HepG2 (cell line): ENCODE data around the gene MEI1. TPM values are rescaled to one million over a fixed set of nuclear protein-coding genes. Genes with fewer than 3 reads are reported as not detected.

Source experiments
- ATAC-seq: fragments of 200-7000 bp; cut with Tn5 transposase; 3 replicates; pipeline ENCODE4 v1.9.1; 2020; ENCODE audit warnings: mild to moderate bottlenecking, moderate library complexity
- BruUV-seq: library from RNA; stranded (reverse); fragments of 400-500 nt; replicated peaks from 2 replicates; lab custom pipeline; 2021; lab: Mats Ljungman, UMichigan
- CTCF ChIA-PET: fragments of 300-600 bp; formaldehyde crosslinking; extraction: SDS; loops from one replicate; lab custom pipeline; 2021; ENCODE audit warnings: low total read pairs, inconsistent platforms, low intra/inter-chr PET ratio; lab: Yijun Ruan, JAX
- POLR2A ChIA-PET: fragments of 350-600 bp; sonication (Branson Sonifier 250); formaldehyde crosslinking; loops from one replicate; lab custom pipeline; 2020; ENCODE audit warnings: antibody characterized with exemption, inconsistent platforms; lab: Yijun Ruan, JAX
- DNase-seq: peaks from one replicate; pipeline ENCODE4 v3.0.0-alpha.2; 2015; ENCODE audit warnings: low spot score
- FAIRE-seq: peaks from 3 replicates; lab custom pipeline; 2011; peaks lifted over from hg19 to GRCh38; lab: Jason Lieb, UNC
- H2AFZ ChIP-seq: one replicate; pipeline ENCODE4 v1.6.1; 2011; ENCODE audit warnings: low read length, inconsistent platforms
- H3K27ac ChIP-seq: fragments of 300-600 bp; 3 replicates; pipeline ENCODE4 v1.8.0; 2011; ENCODE audit warnings: mixed run types, mild to moderate bottlenecking, mixed read lengths, low read length, inconsistent platforms; ENCODE audit not compliant: insufficient read depth; ENCODE audit errors: extremely low read length
- H3K27me3 ChIP-seq, 2 experiments: fragments of 200-600 bp in 1 of 2; 2 replicates in 1 of 2; 3 replicates in 1 of 2; pipeline versions ENCODE4 v1.6.0 to v1.8.0; 2011; ENCODE audit warnings: low read length in 2 of 2, mild to moderate bottlenecking in 2 of 2, moderate library complexity in 2 of 2, inconsistent platforms in 1 of 2; ENCODE audit not compliant: insufficient read depth in 2 of 2, control insufficient read depth in 1 of 2
- H3K36me3 ChIP-seq, 2 experiments: fragments of 200-600 bp in 1 of 2; replicated peaks in 1 of 2; 2 replicates in 1 of 2; 3 replicates in 1 of 2; pipeline versions ENCODE4 v1.5.1 to v1.8.0; 2011; ENCODE audit warnings: low read length in 2 of 2, inconsistent platforms in 1 of 2; ENCODE audit not compliant: insufficient read depth in 2 of 2, control insufficient read depth in 1 of 2
- H3K4me1 ChIP-seq: 2 replicates; pipeline ENCODE4 v1.5.1; 2012; ENCODE audit warnings: low read length, inconsistent platforms; ENCODE audit not compliant: insufficient read depth
- H3K4me2 ChIP-seq: 2 replicates; pipeline ENCODE4 v1.6.0; 2011; ENCODE audit warnings: low read depth, low read length, inconsistent platforms
- H3K4me3 ChIP-seq, 3 experiments: fragments of 200-600 bp in 1 of 3; sonication (generic), shearing (Covaris generic) in 1 of 3; replicated peaks in 1 of 3; 2 replicates each; pipeline ENCODE4 v1.5.1; 2011 to 2016; ENCODE audit warnings: low read length in 3 of 3, inconsistent platforms in 2 of 3, low read depth in 2 of 3, mild to moderate bottlenecking in 2 of 3, control low read depth in 1 of 3, mixed read lengths in 1 of 3; ENCODE audit not compliant: insufficient read depth in 1 of 3
- H3K79me2 ChIP-seq: one replicate; pipeline ENCODE4 v1.6.1; 2011; ENCODE audit warnings: low read length, inconsistent platforms; ENCODE audit not compliant: insufficient read depth
- H3K9ac ChIP-seq: 2 replicates; pipeline ENCODE4 v1.6.0; 2011; ENCODE audit warnings: mild to moderate bottlenecking, low read depth, low read length, inconsistent platforms; ENCODE audit not compliant: insufficient read depth
- H3K9me3 ChIP-seq: 2 replicates; pipeline ENCODE4 v1.5.1; 2012; ENCODE audit warnings: mild to moderate bottlenecking, low read length
- H4K20me1 ChIP-seq: 2 replicates; pipeline ENCODE4 v1.6.0; 2011; ENCODE audit warnings: inconsistent platforms, mild to moderate bottlenecking, low read length, moderate library complexity; ENCODE audit not compliant: insufficient read depth
- PAXIP1 ChIP-seq: sonication (generic); formaldehyde crosslinking; conservative IDR thresholded peaks from 2 replicates; pipeline ENCODE4 v1.4.0; 2020; ENCODE audit warnings: mild to moderate bottlenecking, missing genetic modification reagents, moderate library complexity
- TAF1 ChIP-seq: sonication (generic); formaldehyde crosslinking; IDR thresholded peaks from 2 replicates; pipeline ENCODE4 v1.4.0; 2020; ENCODE audit warnings: missing genetic modification reagents
- TBX2 ChIP-seq: sonication (generic); formaldehyde crosslinking; IDR thresholded peaks from 2 replicates; pipeline ENCODE4 v1.5.0; 2020; ENCODE audit warnings: missing genetic modification reagents, mild to moderate bottlenecking, borderline replicate concordance
- ZMYM3 ChIP-seq: sonication (generic); formaldehyde crosslinking; IDR thresholded peaks from 2 replicates; pipeline ENCODE4 v1.5.1; 2020; ENCODE audit warnings: mild to moderate bottlenecking, missing genetic modification reagents
- ZNF652 ChIP-seq: IDR thresholded peaks from 2 replicates; pipeline ENCODE4 v1.6.1; 2016; ENCODE audit warnings: low read depth, borderline replicate concordance
- WGBS: methylation state at CpG from one replicate; pipeline ENCODE4 v1.1.6; 2017; ENCODE audit warnings: low lambda C conversion rate; 5-methylcytosine and 5-hydroxymethylcytosine counted together
- in situ Hi-C: cut with HindIII; loops from 2 replicates; pipeline ENCODE4 v1.10.0; 2017; ENCODE audit warnings: low pct_unique_long_range_greater_than_20kb; ENCODE audit not compliant: extremely low pct_ligation_motif_present
- intact Hi-C: fragments of 100-400 bp; cut with micrococcal nuclease; formaldehyde crosslinking; loops from one replicate; pipeline ENCODE4 v1.10.0; 2022; ENCODE audit not compliant: unreplicated experiment
- polyA plus RNA-seq, 8 experiments: library from polyadenylated mRNA; depleted of rRNA in 3 of 8; stranded (reverse) in 7 of 8; unstranded in 1 of 8; fragments of >200 nt; fragmentation: Illumina TruSeq in 4 of 8; extraction: Trizol in 4 of 8; gene quantifications; 2 replicates each; pipeline versions ENCODE4 v1.2.1 to v1.2.3, GENCODE V29; 2011 to 2016; ENCODE audit warnings: low read depth in 4 of 8, missing spikeins in 1 of 8, mixed read lengths in 1 of 8; ENCODE audit not compliant: insufficient read depth in 1 of 8
- total RNA-seq, 5 experiments: library from RNA; depleted of rRNA; stranded (reverse); fragments of >200 nt; fragmentation: Illumina TruSeq; extraction: Trizol; gene quantifications; 2 replicates each; pipeline ENCODE4 v1.2.3, GENCODE V29; 2016; ENCODE audit warnings: low read depth in 1 of 5

The MEI1 gene
- total and polyA plus RNA-seq, 2 of the 13 experiments (the other 11 are each of a cell fraction or from before 2014, with no cell fraction given), result 0.75 to 1.9 TPM

GRCh38 chr22:41782751-41783150 lies 83.4 kb downstream of the MEI1 start:
- H4K20me1 ChIP-seq, result no peaks in the 10 kb centered on the region
- peaks cover 0 to 4% of the 10 kb centered on the region in 2 experiments; a peak in 3 of 5 replicates for H3K27me3 ChIP-seq
- no peak overlapping the region for H3K4me3 ChIP-seq
- no peak overlapping the region for H3K9ac ChIP-seq
- no TSS peak for BruUV-seq
- H3K27ac ChIP-seq, result no peak overlapping the region
- WGBS, result 81% methylated on average over 2 of the region's 2 CpGs
- 0 out of 2 replicates have a peak, but pooled peaks cover 7% of the 10 kb centered on the region for H3K4me1 ChIP-seq
- ATAC-seq (no peak), FAIRE-seq (no peak), DNase-seq (no peak)
- no peaks in the 10 kb centered on the region for H3K79me2 ChIP-seq
- no peak overlapping the region for H2AFZ ChIP-seq
- H3K36me3 ChIP-seq, result no peaks in the 10 kb centered on the region
- in situ Hi-C loops, result no loop called here
- intact Hi-C loops, result no loop called here
- no peaks in the 10 kb centered on the region for H3K9me3 ChIP-seq
- ChIA-PET CTCF (no interaction called here), POLR2A (interaction anchor here (2.8 kb wide), 1 partner anchor 18 kb away, joined by 31 read pairs; the partner anchor contains the start of gene CCDC134)
- H3K4me2 ChIP-seq, result no peak overlapping the region
- TF ChIP-seq ZNF652, result no peak
- no peak for TF ChIP-seq PAXIP1
- no peak for TF ChIP-seq ZMYM3 (CRISPR knock-in tag)
- no peak for TF ChIP-seq TAF1 (CRISPR knock-in tag)
- TF ChIP-seq TBX2 (CRISPR knock-in tag), result no peak
